ENCODE data around the gene NANP. TPM values are rescaled to one million over a fixed set of nuclear protein-coding genes. Genes with fewer than 3 reads are reported as not detected.

Gene NANP
- total and polyA plus RNA-seq, 10 of the 15 experiments (the other 5 are each of a cell fraction or from before 2014, with no cell fraction given): 4.2 to 6.7 (median 4.9) TPM

DNA sequence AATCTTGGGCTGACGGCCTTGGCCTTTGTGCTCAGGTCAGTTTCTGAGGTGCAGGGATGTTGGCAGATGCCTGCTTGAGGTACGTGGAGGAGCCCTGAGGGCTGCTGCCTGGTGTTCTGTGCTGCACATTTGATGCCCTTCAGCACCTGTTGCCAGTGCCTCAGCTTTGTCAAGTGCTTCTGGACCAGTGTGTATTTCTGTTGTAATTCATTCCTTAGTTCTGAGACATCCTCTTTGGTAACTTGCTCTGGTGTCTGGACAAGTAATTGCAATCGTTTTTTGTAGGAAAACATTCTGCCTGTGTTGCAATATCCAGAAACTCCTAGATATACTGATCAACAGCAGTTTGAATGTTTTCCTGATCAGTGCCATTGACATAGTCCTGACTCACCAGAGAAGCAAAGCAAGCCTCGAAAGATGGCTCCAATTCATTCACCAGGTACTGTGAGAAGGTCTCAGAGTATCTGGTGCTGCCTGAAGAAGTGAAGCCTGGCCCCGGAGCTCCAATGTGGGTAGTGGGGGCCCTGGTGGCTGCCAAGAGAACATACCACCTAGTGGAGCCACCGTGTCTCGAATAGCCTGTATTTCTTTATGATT, 46.1 kb upstream of the NANP start:
- RAD21 ChIA-PET (ENCODE audit: unreplicated experiment): no interaction called here
- DNase-seq (ENCODE audit: low read depth, low spot score) (no peak), FAIRE-seq (no peak), ATAC-seq (no peak)
- SMC1A ChIA-PET (ENCODE audit: uncharacterized antibody, unreplicated experiment): no interaction called here
- TF ChIP-seq CREM (IDR thresholded peaks at IDR 0.05; ENCODE audit: low read depth): no peak
- TF ChIP-seq NFYA (IDR thresholded peaks at IDR 0.05; ENCODE audit: borderline replicate concordance, low read depth, low read length): no peak
- no peak for TF ChIP-seq SMC3 (IDR thresholded peaks at IDR 0.05; ENCODE audit: borderline replicate concordance, low read length)
- TF ChIP-seq CREB1 (IDR thresholded peaks at IDR 0.05; ENCODE audit: low read depth): no peak
- no peak for TF ChIP-seq ZNF217 (IDR thresholded peaks at IDR 0.05)
- no peak for TF ChIP-seq EP300 (IDR thresholded peaks at IDR 0.05; ENCODE audit: borderline replicate concordance in 1 of 2, control insufficient read depth in 1 of 2, low read depth in 2 of 2, low read length in 2 of 2)
- TF ChIP-seq TCF3 (IDR thresholded peaks at IDR 0.05; ENCODE audit: borderline replicate concordance, insufficient read depth, low read depth, low read length): no peak
- TF ChIP-seq CHD1 (IDR thresholded peaks at IDR 0.05; ENCODE audit: low read depth, low read length): no peak
- TF ChIP-seq, protein P1, sequence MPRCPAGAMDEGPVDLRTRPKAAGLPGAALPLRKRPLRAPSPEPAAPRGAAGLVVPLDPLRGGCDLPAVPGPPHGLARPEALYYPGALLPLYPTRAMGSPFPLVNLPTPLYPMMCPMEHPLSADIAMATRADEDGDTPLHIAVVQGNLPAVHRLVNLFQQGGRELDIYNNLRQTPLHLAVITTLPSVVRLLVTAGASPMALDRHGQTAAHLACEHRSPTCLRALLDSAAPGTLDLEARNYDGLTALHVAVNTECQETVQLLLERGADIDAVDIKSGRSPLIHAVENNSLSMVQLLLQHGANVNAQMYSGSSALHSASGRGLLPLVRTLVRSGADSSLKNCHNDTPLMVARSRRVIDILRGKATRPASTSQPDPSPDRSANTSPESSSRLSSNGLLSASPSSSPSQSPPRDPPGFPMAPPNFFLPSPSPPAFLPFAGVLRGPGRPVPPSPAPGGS (IDR thresholded peaks at IDR 0.05; ENCODE audit: borderline replicate concordance, insufficient read depth, low read depth, low read length, poor library complexity, severe bottlenecking): no peak
- H3K36me3 ChIP-seq (ENCODE audit: control insufficient read depth in 2 of 2, insufficient read depth in 2 of 2, low read length in 1 of 2): peaks cover 2 to 6% of the 10 kb centered on the region in 2 experiments
- in situ Hi-C loops (cut with MboI) (no loop called here), intact Hi-C loops (cut with micrococcal nuclease; ENCODE audit: unreplicated experiment) (no loop called here)
- H3K9me3 ChIP-seq (replicated peaks; ENCODE audit: control insufficient read depth, insufficient read depth, low read length): no peaks in the 10 kb centered on the region
- no peaks in the 10 kb centered on the region for H3K4me1 ChIP-seq (ENCODE audit: control insufficient read depth, insufficient read depth, low read length)
- no TSS peak for BruUV-seq (replicated peaks)
- POLR2A ChIA-PET: no interaction called here
- 75% methylated on average over 7 of the region's 7 CpGs for WGBS (ENCODE audit: insufficient coverage, insufficient replicate concordance, low lambda C conversion rate, missing lambda C conversion rate)
- no peak overlapping the region for H3K4me2 ChIP-seq (ENCODE audit: control insufficient read depth, insufficient read depth)
- no peaks in the 10 kb centered on the region for H4K20me1 ChIP-seq (ENCODE audit: control insufficient read depth, insufficient read depth)
- CTCF ChIA-PET: no interaction called here
- no peak overlapping the region for H2AFZ ChIP-seq (ENCODE audit: control insufficient read depth, low read depth, low read length)
- no peak overlapping the region for H3K9ac ChIP-seq (ENCODE audit: control insufficient read depth, insufficient read depth, low read length)
- H3K79me2 ChIP-seq (ENCODE audit: control insufficient read depth, insufficient read depth, low read length): no peaks in the 10 kb centered on the region
- H3K27ac ChIP-seq (ENCODE audit: control insufficient read depth, insufficient read depth): no peak overlapping the region
- H3K4me3 ChIP-seq: no peak overlapping the region
- H3K27me3 ChIP-seq (replicated peaks in 1 of 2; ENCODE audit: control insufficient read depth in 2 of 2, insufficient read depth in 2 of 2, low read length in 1 of 2): no peaks in the 10 kb centered on the region

Measured in GM12878 (cell line).